ENCODE results near the gene CACNA1D. TPM values are rescaled to one million over a fixed set of nuclear protein-coding genes. Genes with fewer than 3 reads are reported as not detected.

Gene CACNA1D
- total RNA-seq, 1 donor from 2014 or later = 1.1 TPM

GRCh38 chr3:53739966-53740365 is 245.6 kb downstream of the CACNA1D start:
- Mint-ChIP-seq H3K9me3 (no peaks in the 10 kb centered on the region), H3K27ac (ENCODE audit: unreplicated experiment) (no peak overlapping the region), H3K36me3 (ENCODE audit: low read depth) (no peaks in the 10 kb centered on the region), H3K27me3 (ENCODE audit: low read depth) (peaks cover 6% of the 10 kb centered on the region), H3K4me1 (no peaks in the 10 kb centered on the region), H3K4me3 (no peak overlapping the region)
- DNase-seq (ENCODE audit: low read depth, low spot score) = no peak
- TF ChIP-seq CTCF (conservative IDR thresholded peaks at IDR 0.05) = no peak

DNA sequence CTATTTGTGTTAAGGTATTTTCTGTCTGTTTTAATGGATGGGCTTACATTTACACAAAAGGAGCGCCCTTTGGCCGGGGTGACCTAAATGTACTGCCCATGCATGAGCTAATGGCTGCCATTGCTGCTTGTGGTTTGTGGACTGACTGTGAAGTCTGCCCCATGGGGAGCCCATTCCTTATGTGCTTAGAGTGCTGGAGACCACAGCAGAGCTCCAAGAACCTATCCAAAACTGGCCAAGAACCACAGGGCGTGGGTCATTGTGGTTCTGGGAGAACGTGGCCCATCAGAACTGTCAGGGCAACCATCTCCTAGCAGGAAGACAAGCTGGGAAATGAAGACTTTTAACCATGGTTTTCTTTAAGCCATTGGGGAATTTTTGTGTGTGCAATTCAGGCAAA is 246.5 kb downstream of the CACNA1D start:
- Mint-ChIP-seq H3K27ac (ENCODE audit: unreplicated experiment) (no peak overlapping the region), H3K9me3 (no peaks in the 10 kb centered on the region), H3K27me3 (ENCODE audit: low read depth) (peaks cover 3% of the 10 kb centered on the region), H3K4me1 (no peaks in the 10 kb centered on the region), H3K36me3 (ENCODE audit: low read depth) (no peaks in the 10 kb centered on the region), H3K4me3 (no peak overlapping the region)
- DNase-seq (ENCODE audit: low read depth, low spot score) = no peak
- no peak for TF ChIP-seq CTCF (conservative IDR thresholded peaks at IDR 0.05)

- peaks cover 3% of the 10 kb centered on the region for H3K27me3 Mint-ChIP-seq (ENCODE audit: low read depth)
- H3K4me3 Mint-ChIP-seq = no peak overlapping the region
- no peak for TF ChIP-seq CTCF (conservative IDR thresholded peaks at IDR 0.05)
- no peaks in the 10 kb centered on the region for H3K9me3 Mint-ChIP-seq
- DNase-seq (ENCODE audit: low read depth, low spot score) = no peak
- H3K27ac Mint-ChIP-seq (ENCODE audit: unreplicated experiment) = peak overlapping the region; percentile 58
- H3K4me1 Mint-ChIP-seq = no peaks in the 10 kb centered on the region
- H3K36me3 Mint-ChIP-seq (ENCODE audit: low read depth) = no peaks in the 10 kb centered on the region
Observed at GRCh38 chr3:53744351-53744750, 249.9 kb downstream of the CACNA1D start.

DNA sequence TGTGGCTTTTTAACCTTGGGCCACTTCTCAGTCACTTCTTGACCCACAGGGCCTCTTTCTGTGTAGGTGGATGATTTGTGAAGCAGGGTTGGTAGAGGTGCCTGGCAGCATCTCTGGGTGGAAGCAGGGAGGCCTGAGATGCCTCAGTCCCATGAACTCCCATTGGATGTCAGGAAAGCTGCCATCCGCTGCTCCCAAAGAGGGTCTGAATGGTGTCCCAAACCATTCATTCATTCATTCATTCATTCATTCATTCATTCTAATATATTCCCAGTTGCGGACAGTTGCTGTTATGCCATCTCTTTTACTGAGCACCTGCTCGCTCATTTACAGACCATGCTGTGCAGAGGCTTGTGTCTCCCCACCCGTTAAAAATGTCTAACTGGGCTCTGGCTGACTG is 253.1 kb downstream of the CACNA1D start:
- no peaks in the 10 kb centered on the region for H3K36me3 Mint-ChIP-seq (ENCODE audit: low read depth)
- H3K27me3 Mint-ChIP-seq (ENCODE audit: low read depth) = peaks cover 3% of the 10 kb centered on the region
- no peaks in the 10 kb centered on the region for H3K9me3 Mint-ChIP-seq
- TF ChIP-seq CTCF (conservative IDR thresholded peaks at IDR 0.05) = no peak
- H3K27ac Mint-ChIP-seq (ENCODE audit: unreplicated experiment) = peak overlapping the region; percentile 70
- DNase-seq (ENCODE audit: low read depth, low spot score) = no peak
- no peak overlapping the region for H3K4me3 Mint-ChIP-seq
- H3K4me1 Mint-ChIP-seq = no peaks in the 10 kb centered on the region

DNA sequence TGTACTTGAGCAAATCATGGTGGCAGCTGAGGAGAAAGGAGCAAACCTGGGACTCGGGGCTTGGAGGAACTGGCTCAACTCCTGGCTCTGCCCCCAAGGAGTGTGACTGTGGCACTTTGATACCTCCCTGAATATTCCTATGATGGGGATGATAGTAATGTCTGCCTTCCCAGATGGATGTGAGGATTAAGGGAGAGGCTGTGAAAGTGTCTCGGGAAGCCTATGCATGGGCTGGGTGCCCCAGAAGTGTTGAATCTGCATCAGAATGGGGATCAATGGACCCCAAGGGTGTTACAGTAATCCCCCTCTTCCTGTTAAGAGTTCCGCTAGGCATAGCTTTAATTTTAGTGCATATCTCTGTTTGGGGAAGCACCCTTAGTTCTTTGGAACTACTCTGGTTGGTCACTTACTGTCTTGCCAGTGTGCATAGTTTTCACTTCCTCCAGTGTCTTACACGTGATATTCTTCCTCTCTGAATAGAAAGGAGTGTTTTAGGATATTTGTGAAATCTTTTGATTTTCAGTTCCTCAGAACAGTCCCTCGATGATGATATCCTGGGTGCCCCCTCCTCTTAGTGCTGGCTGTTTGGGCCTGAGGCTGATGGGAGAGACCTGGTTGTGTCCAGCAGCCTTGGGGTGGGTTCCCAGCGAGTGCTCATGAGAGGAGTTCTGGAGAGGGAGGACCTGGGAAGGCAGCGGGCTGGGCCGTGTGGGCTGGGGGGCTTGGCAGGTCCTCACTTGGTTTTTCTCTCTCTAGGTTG is 254.3 kb downstream of the CACNA1D start:
- H3K9me3 Mint-ChIP-seq = no peaks in the 10 kb centered on the region
- H3K36me3 Mint-ChIP-seq (ENCODE audit: low read depth) = no peaks in the 10 kb centered on the region
- no peak for TF ChIP-seq CTCF (conservative IDR thresholded peaks at IDR 0.05)
- no peak overlapping the region for H3K27ac Mint-ChIP-seq (ENCODE audit: unreplicated experiment)
- H3K4me3 Mint-ChIP-seq = no peak overlapping the region
- H3K27me3 Mint-ChIP-seq (ENCODE audit: low read depth) = no peaks in the 10 kb centered on the region
- no peak for DNase-seq (ENCODE audit: low read depth, low spot score)
- no peaks in the 10 kb centered on the region for H3K4me1 Mint-ChIP-seq

Data from neural crest cell (in vitro differentiated cells).